ENCODE measurements around the gene FADS1.
A peak's percentile ranks its signal among the peaks of the same experiment; 100 is the strongest.

FADS1 gene

GRCh38 chr11:61779666-61780525 lies 36.9 kb downstream of the FADS1 start:
- H3K4me3 Mint-ChIP-seq: no peak overlapping the region
- H3K4me1 Mint-ChIP-seq: no peaks in the 10 kb centered on the region
- H3K36me3 Mint-ChIP-seq (ENCODE audit: low read depth): peaks cover 18% of the 10 kb centered on the region
- H3K9me3 Mint-ChIP-seq: no peaks in the 10 kb centered on the region
- TF ChIP-seq CTCF (IDR thresholded peaks at IDR 0.05; ENCODE audit: unreplicated experiment in 3 of 3): no peak
- H3K27me3 Mint-ChIP-seq (ENCODE audit: low read depth): no peaks in the 10 kb centered on the region
- H3K27ac Mint-ChIP-seq: no peak overlapping the region

GRCh38 chr11:61778920-61779650 lies 37.7 kb downstream of the FADS1 start:
- no peak for TF ChIP-seq CTCF (IDR thresholded peaks at IDR 0.05; ENCODE audit: unreplicated experiment in 3 of 3)
- Mint-ChIP-seq H3K4me3 (no peak overlapping the region), H3K9me3 (no peaks in the 10 kb centered on the region), H3K27me3 (ENCODE audit: low read depth) (no peaks in the 10 kb centered on the region), H3K4me1 (peaks cover 4% of the 10 kb centered on the region), H3K36me3 (ENCODE audit: low read depth) (peaks cover 16% of the 10 kb centered on the region), H3K27ac (no peak overlapping the region)

DNA sequence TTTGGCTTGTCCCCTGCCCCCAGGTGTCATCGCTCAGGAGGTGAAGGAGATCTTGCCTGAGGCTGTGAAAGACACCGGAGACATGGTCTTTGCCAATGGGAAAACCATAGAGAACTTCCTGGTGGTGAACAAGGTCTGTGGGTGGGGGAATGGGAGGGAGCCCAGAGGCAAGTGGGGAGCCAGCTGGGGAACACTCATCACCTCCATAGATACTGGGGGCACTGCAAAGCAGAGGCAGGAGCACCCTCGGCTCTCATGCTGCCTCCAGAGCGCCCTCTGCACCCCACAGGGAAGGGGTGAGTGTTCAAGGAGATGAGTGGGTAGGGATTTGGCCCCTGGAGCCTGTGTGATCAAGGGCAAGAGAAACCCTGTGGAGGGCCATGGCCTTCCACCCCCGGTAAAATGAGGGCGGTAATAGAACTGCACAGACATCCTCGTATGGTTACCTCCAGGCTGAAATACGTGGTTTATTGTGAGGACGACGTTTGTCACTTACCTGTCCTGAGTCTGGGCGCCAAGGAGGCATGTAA lies 38.4 kb downstream of the FADS1 start:
- Mint-ChIP-seq H3K36me3 (ENCODE audit: low read depth) (peaks cover 12% of the 10 kb centered on the region), H3K27ac (no peak overlapping the region), H3K27me3 (ENCODE audit: low read depth) (no peaks in the 10 kb centered on the region), H3K4me1 (peaks cover 4% of the 10 kb centered on the region), H3K9me3 (no peaks in the 10 kb centered on the region), H3K4me3 (no peak overlapping the region)
- no peak for TF ChIP-seq CTCF (IDR thresholded peaks at IDR 0.05; ENCODE audit: unreplicated experiment in 3 of 3)

- H3K4me3 Mint-ChIP-seq: no peak overlapping the region
- no peak for TF ChIP-seq CTCF (IDR thresholded peaks at IDR 0.05; ENCODE audit: unreplicated experiment in 3 of 3)
- no peaks in the 10 kb centered on the region for H3K27me3 Mint-ChIP-seq (ENCODE audit: low read depth)
- no peaks in the 10 kb centered on the region for H3K9me3 Mint-ChIP-seq
- H3K36me3 Mint-ChIP-seq (ENCODE audit: low read depth): peaks cover 7% of the 10 kb centered on the region
- H3K27ac Mint-ChIP-seq: no peak overlapping the region
- H3K4me1 Mint-ChIP-seq: peaks cover 4% of the 10 kb centered on the region
These were observed 39.3 kb downstream of the FADS1 start for GRCh38 chr11:61777234-61778090.

DNA sequence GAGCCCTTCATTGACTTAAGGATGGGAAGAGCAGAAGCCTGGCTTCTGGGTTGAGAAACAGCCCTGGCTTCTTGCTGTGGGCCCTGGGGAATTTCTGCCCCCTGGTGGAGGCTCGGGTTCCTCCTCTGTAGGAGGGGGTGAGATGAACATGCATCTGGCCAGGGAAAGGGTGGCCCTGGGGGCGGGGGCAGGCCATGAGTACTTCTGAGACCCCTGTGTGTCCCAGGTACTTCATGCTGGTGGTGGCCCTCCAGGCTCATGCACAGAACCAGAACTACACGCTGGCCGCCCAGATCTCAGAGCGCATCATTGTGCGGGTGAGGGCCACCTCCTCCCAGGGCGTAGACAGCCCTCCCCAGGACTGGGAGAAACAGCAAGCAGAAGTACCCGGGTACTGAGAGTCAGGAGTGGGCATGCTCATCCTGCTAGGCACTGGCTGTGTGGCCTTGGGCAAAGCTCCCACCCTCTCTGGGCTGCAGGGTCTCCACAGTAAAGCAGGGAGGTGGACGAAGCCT lies 40.2 kb downstream of the FADS1 start:
- Mint-ChIP-seq H3K9me3 (no peaks in the 10 kb centered on the region), H3K36me3 (ENCODE audit: low read depth) (peaks cover 7% of the 10 kb centered on the region), H3K4me3 (no peak overlapping the region), H3K27me3 (ENCODE audit: low read depth) (no peaks in the 10 kb centered on the region), H3K27ac (no peak overlapping the region), H3K4me1 (peaks cover 4% of the 10 kb centered on the region)
- TF ChIP-seq CTCF (IDR thresholded peaks at IDR 0.05; ENCODE audit: unreplicated experiment in 3 of 3): peak; percentile 32 to 53 (median 36)

Measured in nephron (organoid).